Limb (tissue), 2 donors: Measurements from ENCODE around the gene ZBED2.

Experiments used
- DNase-seq, 2 donors: peaks; one replicate each; pipeline ENCODE4 v3.0.0-alpha.2; 2016; ENCODE audit errors: extremely low spot score in 2 of 2

The ZBED2 gene

DNA sequence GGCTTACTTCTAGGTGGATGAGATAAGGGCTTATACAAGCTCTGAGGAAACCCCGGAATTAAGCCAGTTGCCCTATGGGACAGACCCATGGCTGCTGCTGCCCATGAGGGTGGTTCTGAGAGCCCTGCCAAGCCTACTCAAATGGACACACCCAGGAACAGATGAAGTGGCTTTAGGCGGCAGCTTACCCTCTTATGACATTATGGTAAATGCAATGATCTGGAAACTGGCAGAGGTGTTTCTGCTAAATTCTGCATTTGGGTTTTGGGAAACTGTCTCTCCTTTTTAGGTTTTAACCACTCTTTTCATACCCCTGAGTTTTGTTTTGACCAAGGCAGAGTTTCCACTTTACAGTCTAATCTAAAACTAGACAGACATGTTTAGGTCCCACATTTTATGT is 9.0 kb upstream of the ZBED2 start:
- no peak for DNase-seq

DNA sequence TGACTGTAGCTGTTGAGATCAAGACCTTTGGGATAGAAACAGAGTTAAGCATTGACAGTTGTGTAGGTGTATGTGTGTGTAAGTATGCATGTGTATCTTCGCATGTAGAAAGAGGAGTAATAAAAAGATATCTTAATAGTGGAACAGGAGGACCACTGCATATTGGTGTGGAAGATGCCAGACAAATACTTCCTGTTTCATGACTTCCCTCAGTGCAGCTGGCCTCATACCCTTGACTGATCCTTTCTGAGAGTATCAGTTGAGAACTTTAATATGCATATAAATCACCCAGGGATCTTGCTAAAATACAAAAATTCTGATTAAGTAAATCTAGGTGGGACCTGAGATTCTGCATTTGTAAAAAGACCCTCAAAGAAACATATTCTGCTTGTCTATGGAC is 8.5 kb upstream of the ZBED2 start:
- no peak for DNase-seq

DNA sequence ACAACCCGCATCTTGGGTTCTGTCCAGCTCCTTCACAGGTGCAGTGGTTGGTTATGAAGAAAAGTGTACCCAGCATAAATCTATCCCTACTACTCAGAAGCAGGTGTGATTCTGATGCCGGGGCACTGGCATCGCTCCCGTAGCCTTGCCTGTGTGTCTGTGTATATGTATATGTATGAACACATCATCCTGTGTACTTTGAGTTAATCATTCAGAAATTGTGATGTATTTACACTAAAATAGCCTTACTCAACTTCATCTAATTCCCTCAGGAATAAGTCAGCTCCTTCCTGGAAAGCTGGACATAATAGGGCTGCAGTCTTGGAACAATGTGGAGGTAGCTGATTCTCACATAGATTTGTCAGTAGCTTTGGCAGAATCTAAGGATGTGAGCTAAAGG is 6.7 kb upstream of the ZBED2 start:
- no peak for DNase-seq

DNA sequence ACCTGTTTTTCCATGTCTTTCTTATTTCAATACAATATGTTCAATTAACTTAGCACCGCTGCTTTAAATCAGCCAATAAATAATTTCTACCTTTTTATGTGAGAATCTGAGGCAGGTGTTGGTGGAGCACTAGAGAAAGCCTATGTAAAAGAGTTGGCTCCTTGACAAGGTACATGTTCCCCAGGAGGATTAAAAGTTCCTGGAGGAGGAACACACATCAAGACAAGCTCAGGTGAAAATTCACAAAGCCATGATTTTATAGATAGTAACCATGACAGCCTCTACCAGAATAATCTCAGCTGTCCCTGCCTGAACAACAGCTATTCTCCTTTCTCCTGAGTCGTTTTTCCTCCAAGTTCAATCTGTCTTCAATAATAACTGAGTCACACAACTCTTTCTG is 3.4 kb upstream of the ZBED2 start:
- DNase-seq: no peak

DNA sequence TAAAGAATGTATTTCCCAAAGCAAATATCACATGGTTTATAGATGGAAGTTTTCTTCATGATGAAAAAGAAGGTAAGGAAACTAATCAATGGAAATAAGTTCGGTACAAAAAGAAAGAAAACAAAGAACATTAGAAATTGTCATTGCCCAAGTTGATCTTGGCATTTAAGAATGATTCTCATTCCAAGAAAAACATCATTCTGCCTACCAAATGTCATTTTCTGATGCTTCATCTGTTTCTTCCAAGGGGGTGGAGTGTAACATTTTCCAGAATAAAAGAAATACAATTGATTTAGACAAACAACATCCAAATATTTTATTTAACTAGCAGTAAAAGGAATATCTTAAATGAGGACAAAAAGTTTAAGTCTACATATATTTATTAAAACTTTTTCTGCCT is 3.0 kb upstream of the ZBED2 start:
- DNase-seq: no peak

DNA sequence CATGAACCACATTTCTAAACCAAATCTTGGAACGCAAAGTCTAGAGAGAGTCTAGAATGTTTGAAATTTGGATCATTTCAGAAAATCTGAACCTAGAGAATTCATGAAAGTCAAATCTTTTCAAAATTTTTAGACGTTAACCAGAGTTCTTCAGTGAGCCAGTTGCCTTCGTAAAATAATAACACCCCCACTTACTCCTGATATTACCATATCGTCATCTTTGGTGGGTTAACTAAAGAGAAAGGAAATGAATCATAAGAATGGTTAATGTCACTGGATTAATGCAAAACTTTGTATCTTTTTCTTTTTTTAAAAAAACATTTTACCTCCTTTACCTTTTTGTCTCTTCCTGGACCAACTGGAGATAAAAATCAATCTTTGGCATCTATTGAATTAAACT is 1.2 kb upstream of the ZBED2 start:
- no peak for DNase-seq

DNA sequence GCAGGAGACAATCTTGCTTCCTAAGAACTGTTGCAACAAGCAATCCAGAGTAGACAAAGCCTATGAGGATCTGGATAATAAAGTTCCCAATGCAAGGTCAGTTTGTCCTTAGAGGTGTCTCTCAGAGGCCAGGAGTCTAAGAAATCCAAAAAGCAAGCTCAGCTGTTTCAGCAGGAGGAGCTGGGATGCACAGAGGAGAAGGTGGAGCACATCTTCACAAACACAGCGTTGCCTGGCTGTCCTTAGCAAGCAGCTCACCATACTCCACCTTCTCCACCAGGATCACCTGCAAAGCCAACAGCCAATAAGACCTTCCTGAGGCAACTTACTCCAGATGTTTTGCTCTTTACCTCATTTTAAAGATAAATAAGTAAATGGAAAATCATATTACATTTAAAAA is 365 bp downstream of the ZBED2 start:
- no peak for DNase-seq

DNA sequence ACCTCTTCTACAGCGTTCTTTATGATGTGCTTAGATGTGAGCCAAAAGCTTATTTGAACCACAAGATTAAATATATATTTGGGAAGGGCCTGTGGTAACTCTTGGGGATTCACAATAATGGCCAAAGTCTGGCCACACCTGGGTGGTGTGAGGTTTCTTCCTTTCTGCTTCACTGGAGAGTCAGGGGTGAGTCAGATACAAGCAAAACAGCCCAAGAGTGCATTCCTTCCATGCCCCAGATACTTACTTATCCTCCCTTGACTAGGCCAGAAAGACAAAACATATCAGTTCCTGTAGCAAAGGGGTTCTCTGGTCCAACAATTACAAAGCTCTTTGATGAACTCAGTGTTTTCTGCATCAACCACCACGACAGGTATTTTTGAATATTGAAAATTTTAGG is 941 bp downstream of the ZBED2 start:
- no peak for DNase-seq

DNA sequence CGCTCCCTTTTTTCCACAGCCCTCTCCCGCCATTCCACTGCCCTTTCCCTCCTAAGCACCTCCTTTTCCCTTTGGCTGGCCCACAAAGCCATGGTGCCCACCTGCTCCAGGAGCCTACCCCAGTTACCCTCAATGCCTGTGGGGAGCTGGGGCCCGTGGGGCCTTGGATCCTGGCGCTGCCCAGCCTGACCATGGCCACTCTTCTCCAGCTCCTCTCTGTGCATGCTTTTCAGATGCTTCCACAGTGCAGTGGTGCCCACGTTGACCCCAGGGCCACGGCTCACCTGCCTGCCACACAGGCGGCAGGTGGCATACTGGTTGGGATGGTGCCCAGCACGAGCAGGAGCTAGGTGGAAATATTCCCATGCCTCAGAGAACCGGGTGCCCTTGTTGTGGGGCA is 1.5 kb downstream of the ZBED2 start:
- DNase-seq: no peak

DNA sequence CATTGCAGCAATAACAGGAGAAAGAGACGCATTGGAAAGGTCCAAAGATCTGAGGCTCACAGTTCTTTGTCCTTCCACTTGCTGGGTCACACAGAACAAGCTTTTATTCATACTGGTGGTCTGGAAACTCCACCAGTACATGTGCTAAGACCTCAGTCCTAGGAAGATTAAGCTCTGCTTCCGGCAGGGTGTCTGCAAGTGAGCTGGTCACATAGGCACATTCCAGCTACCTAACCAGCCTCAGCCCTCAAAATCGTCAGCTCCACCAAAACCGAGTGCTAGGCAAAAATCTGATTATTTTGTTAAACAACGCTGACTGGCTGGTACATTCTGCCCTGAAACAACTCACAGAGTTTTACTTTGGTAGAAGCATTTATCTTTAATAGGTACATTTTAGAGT is 2.2 kb downstream of the ZBED2 start:
- no peak for DNase-seq

DNA sequence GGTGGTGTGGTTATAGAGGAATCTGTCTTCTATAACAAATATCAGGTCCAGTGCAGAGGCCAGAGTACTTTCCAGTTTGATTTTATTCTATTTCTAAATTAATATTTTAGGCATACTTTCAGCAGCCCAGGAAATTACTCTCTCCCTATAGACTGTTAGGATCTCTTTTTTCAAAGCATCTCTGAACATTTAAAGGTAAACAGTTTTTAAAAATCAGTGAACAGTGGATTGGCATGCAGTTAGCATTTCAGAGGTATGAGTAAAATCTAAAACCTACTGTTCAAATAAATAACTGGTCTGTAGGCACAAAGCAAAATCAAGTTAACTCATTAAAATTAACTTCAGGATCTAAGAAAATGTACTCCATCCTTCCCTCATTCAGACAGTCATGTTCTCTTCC is 3.0 kb downstream of the ZBED2 start:
- no peak for DNase-seq

DNA sequence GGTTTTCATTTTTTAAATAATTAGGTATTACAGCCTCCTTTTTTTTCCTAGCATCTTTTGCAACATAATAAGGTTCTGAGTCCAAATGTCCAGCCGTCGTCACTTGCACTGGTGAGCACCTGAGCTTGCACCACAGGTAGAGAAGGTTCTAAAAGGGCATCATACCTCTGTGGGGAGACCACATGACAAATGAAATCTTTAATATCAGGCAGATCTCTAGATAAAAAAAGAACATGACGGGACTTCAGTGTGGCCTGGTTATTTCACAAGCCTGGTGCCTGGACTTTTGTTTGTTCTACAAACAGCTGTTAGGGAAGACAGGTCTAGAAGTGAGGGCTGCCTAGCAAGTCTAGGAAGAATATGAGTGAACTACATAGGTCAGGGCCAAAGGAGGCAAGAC is 3.6 kb downstream of the ZBED2 start:
- no peak for DNase-seq

DNA sequence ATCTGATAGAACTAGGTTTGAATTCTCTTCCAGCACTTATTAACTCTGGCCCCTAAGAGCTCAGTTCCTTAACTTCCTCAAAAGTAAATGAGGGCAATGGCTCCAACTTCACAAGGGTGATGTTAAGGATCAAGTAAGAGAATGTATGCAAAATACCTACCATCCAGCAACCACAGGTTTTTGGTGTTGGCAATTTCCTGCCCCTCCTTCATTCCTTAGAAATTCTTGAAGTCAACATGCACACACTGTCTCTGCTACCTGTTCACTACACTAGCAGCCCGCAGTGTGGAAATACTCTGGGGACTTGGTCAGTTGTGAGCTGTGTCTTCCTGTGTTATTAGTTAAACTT is 5.0 kb downstream of the ZBED2 start:
- DNase-seq: no peak

DNA sequence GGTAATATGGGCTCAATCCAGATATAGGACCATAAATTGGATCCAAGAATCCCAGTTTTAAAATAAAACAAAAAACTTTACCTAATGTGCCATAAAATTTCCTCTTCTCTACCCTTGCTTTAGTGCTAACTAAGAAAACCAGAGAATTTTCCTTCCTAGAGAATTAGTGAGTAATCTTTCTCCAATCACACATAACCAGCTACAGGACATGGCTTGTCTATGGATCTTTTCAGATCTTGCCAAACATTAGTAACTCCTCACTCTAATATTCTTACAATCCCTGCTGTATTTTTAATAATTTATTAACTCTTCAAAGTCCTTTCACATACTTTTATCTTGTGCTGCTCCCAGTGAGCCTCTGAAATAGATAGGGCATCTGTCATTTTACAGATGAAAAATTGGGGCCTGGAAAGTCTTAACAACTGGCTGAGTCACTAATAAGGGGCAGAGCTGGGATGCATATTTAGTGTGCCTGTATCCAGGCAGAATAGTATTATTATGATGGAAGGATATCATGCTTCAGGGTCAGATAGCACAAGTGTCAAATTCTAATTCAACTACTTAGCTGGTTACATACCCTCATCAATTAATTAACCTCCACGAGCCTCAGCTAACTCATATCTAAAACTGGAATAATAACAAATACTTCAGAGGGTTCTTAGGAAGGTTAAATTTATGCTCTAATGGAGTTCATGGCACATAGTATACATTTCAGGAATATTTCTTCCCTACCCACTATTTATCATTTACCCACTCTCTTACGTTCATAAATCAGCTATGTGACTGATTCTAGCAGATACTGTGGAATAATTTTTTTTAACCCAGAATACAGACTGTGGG is 5.6 kb downstream of the ZBED2 start:
- DNase-seq: no peak

DNA sequence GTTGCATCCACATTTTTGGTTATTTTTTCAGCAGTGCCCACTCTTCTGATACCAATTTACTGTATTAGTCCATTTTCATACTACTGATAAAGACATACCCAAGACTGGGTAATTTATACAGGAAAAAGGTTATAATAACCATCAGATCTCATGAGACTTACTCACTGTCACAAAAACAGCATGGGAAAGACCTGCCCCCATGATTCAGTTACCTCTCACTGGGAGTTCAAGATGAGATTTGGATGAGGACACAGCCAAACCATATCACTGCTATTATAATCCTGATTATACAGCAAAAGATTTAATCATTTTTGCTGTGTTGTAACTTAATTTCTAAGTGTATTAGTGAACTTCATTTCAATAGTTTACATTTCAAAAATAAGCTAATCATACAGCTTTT is 6.6 kb downstream of the ZBED2 start:
- DNase-seq: no peak

DNA sequence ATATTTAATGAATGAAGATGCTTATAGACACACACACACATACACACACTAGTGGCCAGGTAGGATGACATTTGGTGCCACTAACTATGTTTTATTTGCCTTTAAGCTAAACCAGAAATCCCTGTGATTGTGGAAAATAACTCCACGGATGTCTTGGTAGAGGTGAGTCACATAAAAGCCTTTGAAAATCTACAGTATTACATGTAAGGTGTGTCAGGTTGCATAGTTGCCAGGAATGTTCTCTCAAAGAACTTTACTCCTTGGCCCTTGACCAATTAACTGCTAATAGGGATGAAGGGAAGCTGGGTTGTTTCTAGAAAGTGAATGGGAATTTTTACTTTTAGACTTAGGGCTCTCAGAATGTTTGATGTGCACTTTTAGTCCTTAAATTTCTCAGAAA is 9.9 kb downstream of the ZBED2 start:
- DNase-seq: no peak

DNA sequence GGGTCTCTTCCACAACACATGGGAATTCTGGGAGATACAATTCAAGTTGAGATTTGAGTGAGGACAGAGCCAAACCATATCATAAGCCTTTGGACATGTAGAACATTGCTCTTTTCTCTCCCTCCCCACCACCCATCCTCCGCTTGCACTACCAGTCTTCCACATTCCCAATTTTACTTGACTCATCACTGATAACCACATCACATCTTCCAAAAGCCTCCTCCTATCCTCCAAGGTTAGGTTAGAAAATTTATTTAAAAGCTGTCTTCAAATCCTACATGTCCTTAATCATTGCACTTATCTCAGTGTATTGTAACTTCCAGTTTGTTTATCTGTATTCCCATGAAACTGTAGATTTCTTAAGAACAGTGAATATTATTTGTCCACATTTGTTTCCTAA is 10.4 kb downstream of the ZBED2 start:
- no peak for DNase-seq

DNA sequence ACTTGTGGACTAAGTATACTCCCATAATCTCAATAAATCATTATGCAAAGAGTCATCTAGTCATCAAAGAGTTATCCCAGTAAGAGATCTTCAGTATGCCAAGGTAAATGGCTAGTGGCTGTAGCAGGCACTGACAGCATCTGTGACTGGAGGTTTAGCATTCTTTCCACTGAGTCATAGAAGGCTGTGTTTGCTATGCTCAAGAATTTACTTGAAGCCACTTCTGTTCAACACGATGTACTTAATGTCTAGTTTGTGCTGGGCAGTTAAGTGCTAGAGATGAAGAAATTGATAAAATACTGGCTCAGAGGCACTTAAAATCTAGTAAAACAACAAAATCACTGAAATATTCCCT is 13.0 kb downstream of the ZBED2 start:
- DNase-seq: no peak

DNA sequence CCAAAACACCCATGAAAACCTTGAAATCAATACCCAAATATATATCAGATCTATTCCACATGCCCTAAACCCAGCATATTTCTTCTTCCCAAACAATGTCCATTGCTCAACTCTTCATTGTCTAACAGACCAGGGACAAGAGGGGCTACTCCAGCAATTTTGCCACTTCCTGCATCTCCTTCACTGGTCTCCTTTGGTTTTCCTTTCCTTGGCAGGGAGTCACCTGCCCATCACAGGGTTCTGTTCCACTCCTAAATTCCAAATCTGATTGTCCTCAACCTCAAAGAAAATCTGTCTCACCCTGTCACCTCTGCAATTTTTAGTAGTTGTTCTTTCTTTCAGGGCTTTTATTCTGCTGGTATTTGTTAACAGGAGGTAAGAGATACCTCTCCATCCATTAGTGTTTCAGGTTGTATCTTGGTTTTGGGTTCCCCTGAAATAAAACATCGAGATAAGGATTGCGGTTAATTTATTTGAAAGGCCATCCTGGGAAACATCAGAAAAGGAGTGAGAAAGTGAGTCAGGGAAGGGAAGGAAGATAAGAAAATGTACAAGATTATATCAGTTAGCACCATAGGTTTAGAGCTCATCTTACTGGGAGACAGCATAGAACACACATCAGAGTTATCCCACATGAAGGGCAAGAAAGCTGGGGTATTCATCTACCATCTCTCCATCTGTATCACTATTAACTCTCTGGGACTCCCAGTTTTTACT is 13.6 kb downstream of the ZBED2 start:
- no peak for DNase-seq

DNA sequence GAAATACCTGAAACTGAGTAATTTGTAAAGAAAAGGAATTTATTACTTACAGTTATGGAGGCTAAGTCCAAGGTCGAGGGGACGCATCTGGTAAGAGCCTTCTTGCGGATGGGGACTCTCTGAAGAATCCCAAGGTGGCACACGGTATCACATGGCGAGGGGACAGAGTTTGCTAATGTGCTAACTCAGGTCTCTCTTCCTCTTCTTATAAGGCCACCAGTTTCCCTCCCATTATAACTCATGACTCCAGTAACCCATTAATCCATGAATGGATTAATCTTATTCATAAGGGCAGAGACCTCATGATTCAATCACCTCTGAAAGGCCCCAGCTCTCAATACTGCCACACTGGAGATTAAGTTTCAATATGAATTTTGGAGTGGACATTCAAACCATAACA is 15.7 kb downstream of the ZBED2 start:
- DNase-seq: no peak

DNA sequence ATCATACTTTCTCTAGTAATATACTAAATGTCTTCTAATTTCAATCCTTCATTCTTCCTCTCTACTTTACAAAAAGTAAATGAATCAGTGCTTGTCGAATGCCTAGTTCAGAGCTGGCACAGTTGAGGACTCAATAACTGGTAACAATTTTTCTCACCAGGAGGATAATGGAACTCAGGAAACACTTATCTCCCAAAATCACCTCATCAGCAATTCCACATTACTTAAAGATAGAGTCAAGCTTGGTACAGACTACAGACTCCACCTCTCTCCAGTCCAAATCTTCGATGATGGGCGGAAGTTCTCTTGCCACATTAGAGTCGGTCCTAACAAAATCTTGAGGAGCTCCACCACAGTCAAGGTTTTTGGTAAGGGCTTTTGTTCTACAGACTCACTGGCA is 16.3 kb downstream of the ZBED2 start:
- no peak for DNase-seq

DNA sequence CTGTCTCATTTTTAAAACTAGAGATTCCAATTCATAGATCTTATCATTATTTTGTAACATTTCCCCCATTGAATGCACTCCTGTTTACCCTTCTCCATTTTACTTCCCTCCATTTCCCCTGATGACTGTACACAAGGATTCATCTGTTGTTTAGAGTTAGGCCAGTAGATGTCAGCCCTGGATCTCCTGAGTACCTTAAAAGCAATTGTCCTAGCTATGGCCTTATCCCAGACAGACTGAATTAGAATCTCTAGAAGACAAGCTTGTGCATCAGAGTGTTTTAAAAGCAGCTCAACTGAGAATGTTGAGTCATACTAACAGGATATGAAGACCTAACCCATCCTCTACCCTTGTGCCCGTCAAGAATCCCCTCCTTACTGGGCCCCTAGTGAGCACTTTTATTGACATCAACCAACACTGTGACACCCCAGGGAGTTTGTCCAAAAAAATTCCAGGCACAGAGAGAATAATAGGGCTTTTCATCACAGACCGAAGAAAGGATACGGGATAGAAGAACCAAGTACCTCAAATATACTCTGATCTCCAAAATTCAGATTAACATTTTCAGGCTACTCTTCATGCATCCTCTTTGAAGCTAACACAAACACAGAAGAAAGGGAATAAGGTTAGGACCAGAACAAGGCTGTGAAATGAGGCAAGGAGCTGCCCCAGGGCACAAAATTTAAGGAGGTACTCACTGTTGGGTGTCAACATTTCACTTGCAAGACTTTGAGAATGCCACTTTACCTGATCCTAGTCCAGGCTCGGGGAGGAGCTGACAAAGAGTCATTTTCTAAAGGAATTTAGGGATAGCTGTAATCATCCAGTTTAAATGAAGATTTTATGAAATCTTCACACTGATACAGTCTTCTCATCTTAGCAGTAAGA is 17.1 kb downstream of the ZBED2 start:
- DNase-seq: no peak
